AG04450 (cell line): Measurements from ENCODE around the gene RNF151. TPM values are rescaled to one million over a fixed set of nuclear protein-coding genes. Genes with fewer than 3 reads are reported as not detected.
A peak's percentile ranks its signal among the peaks of the same experiment; 100 is the strongest.

Source experiments
- CTCF ChIA-PET: fragments of 300-600, 350-600 bp; formaldehyde crosslinking; extraction: SDS; loops from one replicate; lab custom pipeline; 2022; ENCODE audit warnings: antibody characterized with exemption, inconsistent platforms; lab: Charles Lee
- POLR2A ChIA-PET: fragments of 350-600 bp; formaldehyde crosslinking; extraction: SDS; loops from one replicate; lab custom pipeline; 2021; ENCODE audit warnings: antibody characterized with exemption, inconsistent platforms; lab: Yijun Ruan, JAX
- DNase-seq: peaks from one replicate; pipeline ENCODE4 v3.0.0-alpha.2; 2011; ENCODE audit warnings: low read depth, low spot score
- H3K27ac ChIP-seq: one replicate; pipeline ENCODE4 v1.5.1; 2012; ENCODE audit warnings: low read depth, low read length, control low read depth
- H3K27me3 ChIP-seq: one replicate; pipeline ENCODE4 v1.6.0; 2012; ENCODE audit warnings: low read length; ENCODE audit not compliant: control insufficient read depth, insufficient read depth
- H3K4me3 ChIP-seq: 2 replicates; pipeline ENCODE4 v1.5.1; 2011; ENCODE audit warnings: mild to moderate bottlenecking, low read depth, low read length, control low read depth
- H3K9me3 ChIP-seq: 2 replicates; pipeline ENCODE4 v1.5.1; 2012; ENCODE audit warnings: low read length; ENCODE audit not compliant: control insufficient read depth, insufficient read depth
- polyA plus RNA-seq: library from polyadenylated mRNA; depleted of rRNA; stranded (reverse); fragments of >200 nt; gene quantifications from 2 replicates; pipeline ENCODE4 v1.2.3, GENCODE V29; 2011
- TF ChIP-seq, protein P1 (sequence below): IDR thresholded peaks from 2 replicates; pipeline ENCODE4 v1.5.1; 2011; ENCODE audit warnings: low read depth, low read length, control low read depth, inconsistent platforms

The RNF151 gene
- polyA plus RNA-seq, 1 experiment: not detected

DNA sequence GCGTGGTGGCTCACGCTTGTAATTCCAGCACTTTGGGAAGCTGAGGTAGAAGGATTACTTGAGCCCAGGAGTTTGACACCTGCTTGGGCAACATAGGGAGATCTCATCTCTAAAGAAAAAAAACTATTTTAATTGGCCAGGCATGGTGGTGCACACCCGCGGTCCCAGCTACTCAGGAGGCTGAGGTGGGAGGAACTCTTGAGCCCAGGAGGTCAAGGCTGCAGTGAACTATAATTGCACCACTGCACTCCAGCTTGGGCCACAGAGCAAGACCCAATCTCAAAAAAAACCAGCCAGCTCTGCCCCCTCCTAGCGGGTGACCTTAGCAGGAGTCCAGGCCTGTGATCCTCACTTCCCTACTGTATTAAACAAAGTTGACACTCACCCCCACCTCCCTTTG is 42.6 kb upstream of the RNF151 start:
- peaks cover 3% of the 10 kb centered on the region; the same call in 1 of the 2 replicates for H3K9me3 ChIP-seq
- H3K27me3 ChIP-seq: peaks cover 58% of the 10 kb centered on the region
- H3K4me3 ChIP-seq: no peak overlapping the region
- POLR2A ChIA-PET: no interaction called here
- H3K27ac ChIP-seq: no peak overlapping the region
- CTCF ChIA-PET: interaction anchor here (1.0 kb wide), 1 partner anchor 37 kb away, joined by 3 read pairs; no protein-coding TSS in a partner anchor
- TF ChIP-seq, protein P1, sequence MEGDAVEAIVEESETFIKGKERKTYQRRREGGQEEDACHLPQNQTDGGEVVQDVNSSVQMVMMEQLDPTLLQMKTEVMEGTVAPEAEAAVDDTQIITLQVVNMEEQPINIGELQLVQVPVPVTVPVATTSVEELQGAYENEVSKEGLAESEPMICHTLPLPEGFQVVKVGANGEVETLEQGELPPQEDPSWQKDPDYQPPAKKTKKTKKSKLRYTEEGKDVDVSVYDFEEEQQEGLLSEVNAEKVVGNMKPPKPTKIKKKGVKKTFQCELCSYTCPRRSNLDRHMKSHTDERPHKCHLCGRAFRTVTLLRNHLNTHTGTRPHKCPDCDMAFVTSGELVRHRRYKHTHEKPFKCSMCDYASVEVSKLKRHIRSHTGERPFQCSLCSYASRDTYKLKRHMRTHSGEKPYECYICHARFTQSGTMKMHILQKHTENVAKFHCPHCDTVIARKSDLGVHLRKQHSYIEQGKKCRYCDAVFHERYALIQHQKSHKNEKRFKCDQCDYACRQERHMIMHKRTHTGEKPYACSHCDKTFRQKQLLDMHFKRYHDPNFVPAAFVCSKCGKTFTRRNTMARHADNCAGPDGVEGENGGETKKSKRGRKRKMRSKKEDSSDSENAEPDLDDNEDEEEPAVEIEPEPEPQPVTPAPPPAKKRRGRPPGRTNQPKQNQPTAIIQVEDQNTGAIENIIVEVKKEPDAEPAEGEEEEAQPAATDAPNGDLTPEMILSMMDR: no peak
- no peak for DNase-seq

DNA sequence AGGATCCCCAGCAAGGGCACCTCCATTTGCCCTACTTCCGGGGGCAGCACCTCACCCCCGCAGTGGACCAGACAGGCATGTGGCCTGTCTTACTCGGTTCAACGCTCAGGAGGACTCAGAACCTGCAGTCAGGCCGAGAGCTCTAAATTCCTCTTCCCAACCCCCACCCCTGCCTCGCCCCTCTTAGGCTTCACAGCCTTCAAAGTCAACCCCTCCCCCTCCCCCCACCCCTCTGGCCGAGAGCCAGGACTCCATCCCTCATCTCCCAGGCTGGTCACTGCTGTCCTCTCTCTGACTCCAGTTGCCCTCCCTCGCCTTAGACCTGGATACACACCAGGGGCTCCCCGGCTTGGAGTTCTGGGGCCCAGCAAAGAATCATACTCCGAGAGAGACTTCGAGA is 40.4 kb upstream of the RNF151 start:
- Histone ChIP-seq H3K27me3 (peaks cover 40% of the 10 kb centered on the region), H3K27ac (no peak overlapping the region), H3K4me3 (no peak overlapping the region), H3K9me3 (no peaks in the 10 kb centered on the region; the same call in 1 of the 2 replicates)
- TF ChIP-seq, protein P1: no peak
- ChIA-PET CTCF (interaction anchor here (0.6 to 1.0 kb wide), 2 partner anchors 41 to 62 kb away, joined by 5 to 8 read pairs; no protein-coding TSS in a partner anchor), POLR2A (no interaction called here)
- no peak for DNase-seq

DNA sequence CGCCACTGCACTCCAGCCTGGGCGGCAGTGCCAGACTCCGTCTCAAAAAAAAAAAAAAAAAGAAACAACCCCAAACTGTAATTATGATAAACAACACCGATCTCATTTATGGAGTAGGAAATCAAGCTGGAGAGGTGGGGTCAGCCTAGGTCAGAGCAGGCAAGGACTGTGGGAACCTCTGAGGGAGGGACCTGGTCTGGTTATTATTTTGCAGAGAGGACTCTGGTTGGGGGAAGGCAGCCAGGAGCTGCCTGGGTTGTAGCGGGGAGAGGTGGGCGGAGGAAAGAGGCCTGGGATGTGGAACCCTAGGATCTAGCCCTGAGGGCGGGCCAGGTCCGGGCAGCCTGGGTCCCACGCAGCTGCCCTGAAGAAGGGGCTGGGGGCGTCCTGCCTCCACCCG is 37.6 kb upstream of the RNF151 start:
- CTCF ChIA-PET: interaction anchor here (0.6 to 5.8 kb wide), 14 partner anchors 12 to 308 kb away, joined by 3 to 83 read pairs (median 6); partner anchors contain the start of genes FAHD1 and MEIOB
- Histone ChIP-seq H3K27me3 (peaks cover 15% of the 10 kb centered on the region), H3K4me3 (peak overlapping the region; percentile 63), H3K27ac (no peak overlapping the region), H3K9me3 (no peaks in the 10 kb centered on the region)
- POLR2A ChIA-PET: interaction anchor here (0.6 to 1.0 kb wide), 3 partner anchors 14 to 235 kb away, joined by 3 to 6 read pairs (median 5); partner anchors contain the start of genes MSRB1 and RPS2
- no peak for DNase-seq
- TF ChIP-seq, protein P1: no peak

DNA sequence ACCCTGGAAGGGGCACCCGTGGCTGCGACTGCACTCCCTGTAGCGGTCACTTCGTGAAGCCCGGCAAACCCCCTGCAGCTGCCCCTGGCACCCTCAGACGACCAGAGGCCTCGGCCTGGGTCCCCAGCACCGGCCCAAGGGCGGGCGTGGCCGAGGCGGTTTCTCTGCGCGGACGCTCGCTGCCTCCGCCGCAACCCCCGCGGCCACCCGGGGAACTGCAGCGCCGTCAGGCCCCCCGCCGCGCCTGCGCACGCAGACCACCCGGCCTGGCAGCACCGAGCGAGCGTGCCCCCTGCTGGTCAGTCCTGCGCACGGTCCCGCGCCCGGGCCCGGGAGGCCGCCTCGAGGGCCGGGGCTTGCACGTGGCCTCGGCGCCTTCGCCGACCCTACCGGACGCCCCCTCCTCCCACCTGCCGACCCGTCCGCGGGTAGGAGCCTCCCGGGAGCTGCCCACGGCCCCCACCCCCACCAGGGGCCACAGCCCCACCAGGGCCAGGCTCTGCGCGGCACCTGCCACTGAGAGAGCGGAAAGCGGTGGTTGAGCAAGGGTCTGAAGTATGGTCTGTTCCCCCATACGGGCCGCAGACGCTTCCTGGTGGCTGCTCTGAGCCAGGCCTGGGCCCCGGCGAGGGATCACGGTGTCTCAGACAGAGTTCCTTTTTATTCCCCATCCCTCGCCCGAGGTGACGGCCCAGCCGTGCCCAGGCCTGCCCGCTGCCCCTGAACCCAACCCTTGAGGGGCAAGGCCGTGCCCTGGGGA is 36.9 kb upstream of the RNF151 start:
- Histone ChIP-seq H3K9me3 (no peaks in the 10 kb centered on the region), H3K4me3 (peak overlapping the region; percentile 63), H3K27me3 (peaks cover 9% of the 10 kb centered on the region), H3K27ac (no peak overlapping the region)
- ChIA-PET CTCF (interaction anchor here (0.5 to 5.8 kb wide), 16 partner anchors 12 to 223 kb away, joined by 3 to 83 read pairs (median 4); partner anchors contain the start of genes FAHD1 and MEIOB), POLR2A (interaction anchor here (0.6 to 1.0 kb wide), 2 partner anchors 13 to 35 kb away, joined by 3 to 6 read pairs; partner anchors contain the start of genes MSRB1 and RPS2)
- DNase-seq: peak; percentile 32
- TF ChIP-seq, protein P1: peak; percentile 61

DNA sequence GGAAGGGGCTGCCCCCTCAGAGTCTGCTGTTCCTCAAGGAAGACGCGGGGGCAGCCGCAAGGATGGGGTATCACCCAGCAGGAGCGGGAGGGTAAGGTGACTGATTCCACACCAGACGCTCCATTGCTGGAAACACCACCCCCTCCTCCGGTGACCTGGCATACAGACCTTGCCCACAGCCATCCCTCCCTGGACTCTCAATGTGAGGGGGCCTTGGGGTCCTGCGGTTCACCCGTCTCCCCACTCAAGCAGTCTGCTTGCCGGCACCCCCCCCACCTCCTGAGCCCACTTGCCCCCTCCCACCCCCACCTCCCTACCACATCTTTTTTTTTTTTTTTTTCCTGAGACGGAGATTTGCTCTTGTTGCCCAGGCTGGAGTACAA is 36.3 kb upstream of the RNF151 start:
- no peak for DNase-seq
- POLR2A ChIA-PET: no interaction called here
- CTCF ChIA-PET: interaction anchor here (0.5 to 5.8 kb wide), 8 partner anchors 11 to 73 kb away, joined by 3 to 83 read pairs (median 5); partner anchors contain the start of gene MEIOB
- no peak overlapping the region for H3K27ac ChIP-seq
- TF ChIP-seq, protein P1: no peak
- no peaks in the 10 kb centered on the region for H3K9me3 ChIP-seq
- H3K27me3 ChIP-seq: peaks cover 7% of the 10 kb centered on the region
- H3K4me3 ChIP-seq: no peak overlapping the region
